Esophagus muscularis mucosa (tissue), 3 donors: Measurements from ENCODE around the gene EFHC1.

Experiments used
- POLR2AphosphoS5 ChIP-seq, 2 donors: sonication (generic); formaldehyde crosslinking; IDR thresholded peaks; one replicate each; pipeline ENCODE4 v1.6.1; 2017; ENCODE audit warnings: antibody characterized with exemption in 2 of 2
- TF ChIP-seq, protein P1 (sequence below), 3 experiments: fragments of 200-600 bp in 2 of 3; fragments of 450-650 bp in 1 of 3; sonication (generic) in 2 of 3; IDR thresholded peaks; one replicate each; pipeline ENCODE4 v1.5.1; 2017 to 2019; ENCODE audit warnings: antibody characterized with exemption in 3 of 3, mild to moderate bottlenecking in 2 of 3, moderate library complexity in 1 of 3

DNA sequence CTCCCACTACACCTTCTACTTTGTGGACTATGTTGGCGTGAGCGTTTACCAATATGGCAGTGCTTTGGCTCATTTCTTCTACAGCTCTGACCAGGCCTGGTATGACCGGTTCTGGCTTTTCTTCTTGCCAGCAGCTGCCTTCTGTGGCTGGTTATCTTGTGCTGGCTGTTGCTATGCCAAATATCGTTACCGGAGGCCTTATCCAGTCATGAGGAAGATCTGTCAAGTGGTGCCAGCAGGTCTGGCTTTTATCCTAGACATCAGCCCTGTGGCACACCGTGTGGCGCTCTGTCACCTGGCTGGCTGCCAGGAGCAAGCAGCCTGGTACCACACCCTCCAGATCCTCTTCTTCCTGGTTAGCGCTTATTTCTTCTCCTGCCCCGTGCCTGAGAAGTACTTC lies 16.5 kb upstream of the EFHC1 start:
- TF ChIP-seq, protein P1, sequence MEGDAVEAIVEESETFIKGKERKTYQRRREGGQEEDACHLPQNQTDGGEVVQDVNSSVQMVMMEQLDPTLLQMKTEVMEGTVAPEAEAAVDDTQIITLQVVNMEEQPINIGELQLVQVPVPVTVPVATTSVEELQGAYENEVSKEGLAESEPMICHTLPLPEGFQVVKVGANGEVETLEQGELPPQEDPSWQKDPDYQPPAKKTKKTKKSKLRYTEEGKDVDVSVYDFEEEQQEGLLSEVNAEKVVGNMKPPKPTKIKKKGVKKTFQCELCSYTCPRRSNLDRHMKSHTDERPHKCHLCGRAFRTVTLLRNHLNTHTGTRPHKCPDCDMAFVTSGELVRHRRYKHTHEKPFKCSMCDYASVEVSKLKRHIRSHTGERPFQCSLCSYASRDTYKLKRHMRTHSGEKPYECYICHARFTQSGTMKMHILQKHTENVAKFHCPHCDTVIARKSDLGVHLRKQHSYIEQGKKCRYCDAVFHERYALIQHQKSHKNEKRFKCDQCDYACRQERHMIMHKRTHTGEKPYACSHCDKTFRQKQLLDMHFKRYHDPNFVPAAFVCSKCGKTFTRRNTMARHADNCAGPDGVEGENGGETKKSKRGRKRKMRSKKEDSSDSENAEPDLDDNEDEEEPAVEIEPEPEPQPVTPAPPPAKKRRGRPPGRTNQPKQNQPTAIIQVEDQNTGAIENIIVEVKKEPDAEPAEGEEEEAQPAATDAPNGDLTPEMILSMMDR (IDR thresholded peaks at IDR 0.05) = no peak
- TF ChIP-seq POLR2AphosphoS5 (IDR thresholded peaks at IDR 0.05) = no peak
